ENCODE data around the gene PTH2.
A peak's percentile ranks its signal among the peaks of the same experiment; 100 is the strongest.

PTH2 gene

GRCh38 chr19:49398001-49398615, 25.1 kb downstream of the PTH2 start:
- no peak for DNase-seq (ENCODE audit: low read depth)
- TF ChIP-seq POLR2A (IDR thresholded peaks at IDR 0.05; ENCODE audit: extremely low read depth, insufficient read length) (no peak), MYC (IDR thresholded peaks at IDR 0.05; ENCODE audit: low read depth, low read length) (no peak), MAX (IDR thresholded peaks at IDR 0.05; ENCODE audit: low read depth, low read length) (no peak), CTCF (IDR thresholded peaks at IDR 0.05; ENCODE audit: low read depth, low read length) (no peak)

GRCh38 chr19:49396738-49397505, 26.3 kb downstream of the PTH2 start:
- TF ChIP-seq CTCF (IDR thresholded peaks at IDR 0.05; ENCODE audit: low read depth, low read length) (no peak), POLR2A (IDR thresholded peaks at IDR 0.05; ENCODE audit: extremely low read depth, insufficient read length) (no peak), MYC (IDR thresholded peaks at IDR 0.05; ENCODE audit: low read depth, low read length) (no peak), MAX (IDR thresholded peaks at IDR 0.05; ENCODE audit: low read depth, low read length) (no peak)
- no peak for DNase-seq (ENCODE audit: low read depth)

More at GRCh38 chr19:49398001-49398615, 25.1 kb downstream of the PTH2 start:
- no peak overlapping the region for H3K4me3 ChIP-seq (ENCODE audit: low read depth, low read length)

GRCh38 chr19:49395581-49396407, 27.4 kb downstream of the PTH2 start:
- no peak for TF ChIP-seq POLR2A (IDR thresholded peaks at IDR 0.05; ENCODE audit: extremely low read depth, insufficient read length)
- TF ChIP-seq MYC (IDR thresholded peaks at IDR 0.05; ENCODE audit: low read depth, low read length) = no peak
- no peak for TF ChIP-seq CTCF (IDR thresholded peaks at IDR 0.05; ENCODE audit: low read depth, low read length)
- TF ChIP-seq MAX (IDR thresholded peaks at IDR 0.05; ENCODE audit: low read depth, low read length) = no peak
- no peak for DNase-seq (ENCODE audit: low read depth)
- no peak overlapping the region for H3K4me3 ChIP-seq (ENCODE audit: low read depth, low read length)

More at GRCh38 chr19:49396738-49397505, 26.3 kb downstream of the PTH2 start:
- no peak overlapping the region for H3K4me3 ChIP-seq (ENCODE audit: low read depth, low read length)

GRCh38 chr19:49393881-49394280, 29.4 kb downstream of the PTH2 start:
- no peak for DNase-seq (ENCODE audit: low read depth)
- TF ChIP-seq POLR2A (IDR thresholded peaks at IDR 0.05; ENCODE audit: extremely low read depth, insufficient read length) (no peak), CTCF (IDR thresholded peaks at IDR 0.05; ENCODE audit: low read depth, low read length) (no peak), MAX (IDR thresholded peaks at IDR 0.05; ENCODE audit: low read depth, low read length) (no peak), MYC (IDR thresholded peaks at IDR 0.05; ENCODE audit: low read depth, low read length) (no peak)
- no peak overlapping the region for H3K4me3 ChIP-seq (ENCODE audit: low read depth, low read length)

- no peak overlapping the region for H3K4me3 ChIP-seq (ENCODE audit: low read depth, low read length)
- TF ChIP-seq MAX (IDR thresholded peaks at IDR 0.05; ENCODE audit: low read depth, low read length) (0 out of 2 replicates have a peak, but pooled peaks have one; percentile 27), MYC (IDR thresholded peaks at IDR 0.05; ENCODE audit: low read depth, low read length) (no peak), CTCF (IDR thresholded peaks at IDR 0.05; ENCODE audit: low read depth, low read length) (peak; percentile 86)
- DNase-seq (ENCODE audit: low read depth) = peak; percentile 80
Measured at GRCh38 chr19:49391581-49392399, 31.5 kb downstream of the PTH2 start.
